ENCODE data around the gene TSC22D1.

- TF ChIP-seq CTCF (IDR thresholded peaks at IDR 0.05) (no peak), SP1 (CRISPR knock-in tag; conservative IDR thresholded peaks at IDR 0.05) (no peak), CREB1 (CRISPR knock-in tag; IDR thresholded peaks at IDR 0.05) (no peak), E2F1 (CRISPR knock-in tag; IDR thresholded peaks at IDR 0.05) (no peak), ZNF138 (CRISPR knock-in tag; conservative IDR thresholded peaks at IDR 0.05) (no peak), GABPB1 (CRISPR knock-in tag; IDR thresholded peaks at IDR 0.05) (no peak), USF1 (CRISPR knock-in tag; IDR thresholded peaks at IDR 0.05) (no peak), NR1H2 (CRISPR knock-in tag; IDR thresholded peaks at IDR 0.05) (no peak), KAT7 (CRISPR knock-in tag; IDR thresholded peaks at IDR 0.05; ENCODE audit: borderline replicate concordance) (no peak), MXD4 (CRISPR knock-in tag; IDR thresholded peaks at IDR 0.05; ENCODE audit: borderline replicate concordance) (no peak), TEAD1 (CRISPR knock-in tag; IDR thresholded peaks at IDR 0.05) (no peak)
These were observed 35.2 kb downstream of the TSC22D1 start for GRCh38 chr13:44540761-44541434.

All from WTC11 (cell line).